ENCODE measurements around the gene DMC1.

DNA sequence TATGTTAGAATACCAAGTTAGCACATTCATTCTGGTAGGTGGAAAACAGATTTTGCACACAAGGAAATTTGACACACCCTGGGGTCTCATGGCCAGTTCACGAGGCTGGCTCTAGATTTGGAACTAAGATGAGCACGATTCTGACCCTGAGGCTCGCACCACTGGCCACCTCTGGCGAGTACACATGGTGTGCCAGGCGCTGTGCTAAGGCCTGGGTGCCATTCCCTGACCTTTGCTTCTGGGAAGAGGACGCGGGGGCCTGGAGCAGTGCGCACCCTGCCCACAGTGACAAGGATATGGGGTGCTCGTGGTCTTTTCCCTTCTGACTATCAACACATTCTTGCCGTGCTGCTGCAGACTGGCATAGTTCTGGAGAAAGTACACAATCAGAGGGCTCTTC lies 29.5 kb upstream of the DMC1 start:
- TF ChIP-seq, protein P1, sequence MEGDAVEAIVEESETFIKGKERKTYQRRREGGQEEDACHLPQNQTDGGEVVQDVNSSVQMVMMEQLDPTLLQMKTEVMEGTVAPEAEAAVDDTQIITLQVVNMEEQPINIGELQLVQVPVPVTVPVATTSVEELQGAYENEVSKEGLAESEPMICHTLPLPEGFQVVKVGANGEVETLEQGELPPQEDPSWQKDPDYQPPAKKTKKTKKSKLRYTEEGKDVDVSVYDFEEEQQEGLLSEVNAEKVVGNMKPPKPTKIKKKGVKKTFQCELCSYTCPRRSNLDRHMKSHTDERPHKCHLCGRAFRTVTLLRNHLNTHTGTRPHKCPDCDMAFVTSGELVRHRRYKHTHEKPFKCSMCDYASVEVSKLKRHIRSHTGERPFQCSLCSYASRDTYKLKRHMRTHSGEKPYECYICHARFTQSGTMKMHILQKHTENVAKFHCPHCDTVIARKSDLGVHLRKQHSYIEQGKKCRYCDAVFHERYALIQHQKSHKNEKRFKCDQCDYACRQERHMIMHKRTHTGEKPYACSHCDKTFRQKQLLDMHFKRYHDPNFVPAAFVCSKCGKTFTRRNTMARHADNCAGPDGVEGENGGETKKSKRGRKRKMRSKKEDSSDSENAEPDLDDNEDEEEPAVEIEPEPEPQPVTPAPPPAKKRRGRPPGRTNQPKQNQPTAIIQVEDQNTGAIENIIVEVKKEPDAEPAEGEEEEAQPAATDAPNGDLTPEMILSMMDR (IDR thresholded peaks at IDR 0.05), result no peak
- TF ChIP-seq POLR2AphosphoS5 (IDR thresholded peaks at IDR 0.05; ENCODE audit: insufficient read depth in 1 of 2, low read depth in 1 of 2), result no peak

Measured in vagina (tissue), 2 donors.